Hepatocyte (in vitro differentiated cells): Measurements from ENCODE around the gene RUFY4.
"Not testable (repeated sequence)": the region's sequence is repeated elsewhere in the genome, so short reads cannot be mapped to it uniquely, and the experiment has no call there.

Experiments
- EZH2 ChIP-seq: fragments of 200-600 bp; sonication (generic); IDR thresholded peaks from 2 replicates; pipeline ENCODE4 v1.6.1; 2016; ENCODE audit warnings: antibody characterized with exemption, mild to moderate bottlenecking, borderline replicate concordance
- EZH2phosphoT487 ChIP-seq: fragments of 200-600 bp; sonication (generic); IDR thresholded peaks from one replicate; pipeline ENCODE4 v1.6.1; 2018; ENCODE audit warnings: antibody characterized with exemption, mild to moderate bottlenecking, low read depth, moderate library complexity; ENCODE audit not compliant: unreplicated experiment, severe bottlenecking
- TF ChIP-seq, protein P1 (sequence below): fragments of 200-600 bp; sonication (generic); IDR thresholded peaks from 2 replicates; pipeline ENCODE4 v1.5.1; 2016; ENCODE audit warnings: antibody characterized with exemption, mild to moderate bottlenecking; ENCODE audit not compliant: poor library complexity

DNA sequence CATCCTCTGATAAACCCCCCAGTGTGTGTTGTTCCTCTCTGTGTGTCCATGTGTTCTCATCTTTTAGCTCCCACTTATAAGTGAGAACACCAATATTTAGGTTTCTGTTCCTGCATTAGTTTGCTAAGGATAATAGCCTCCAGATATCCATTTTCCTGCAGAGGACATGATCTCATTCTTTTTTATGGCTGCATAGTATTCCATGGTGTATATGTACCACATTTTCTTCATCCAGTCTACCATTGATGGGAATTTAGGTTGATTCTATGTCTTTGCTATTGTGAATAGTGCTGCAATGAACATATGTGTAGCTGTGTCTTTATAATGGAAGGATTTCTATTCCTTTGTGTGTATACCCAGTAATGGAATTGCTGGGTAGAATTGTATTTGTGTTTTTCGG, 24.5 kb upstream of the RUFY4 start:
- TF ChIP-seq, protein P1, sequence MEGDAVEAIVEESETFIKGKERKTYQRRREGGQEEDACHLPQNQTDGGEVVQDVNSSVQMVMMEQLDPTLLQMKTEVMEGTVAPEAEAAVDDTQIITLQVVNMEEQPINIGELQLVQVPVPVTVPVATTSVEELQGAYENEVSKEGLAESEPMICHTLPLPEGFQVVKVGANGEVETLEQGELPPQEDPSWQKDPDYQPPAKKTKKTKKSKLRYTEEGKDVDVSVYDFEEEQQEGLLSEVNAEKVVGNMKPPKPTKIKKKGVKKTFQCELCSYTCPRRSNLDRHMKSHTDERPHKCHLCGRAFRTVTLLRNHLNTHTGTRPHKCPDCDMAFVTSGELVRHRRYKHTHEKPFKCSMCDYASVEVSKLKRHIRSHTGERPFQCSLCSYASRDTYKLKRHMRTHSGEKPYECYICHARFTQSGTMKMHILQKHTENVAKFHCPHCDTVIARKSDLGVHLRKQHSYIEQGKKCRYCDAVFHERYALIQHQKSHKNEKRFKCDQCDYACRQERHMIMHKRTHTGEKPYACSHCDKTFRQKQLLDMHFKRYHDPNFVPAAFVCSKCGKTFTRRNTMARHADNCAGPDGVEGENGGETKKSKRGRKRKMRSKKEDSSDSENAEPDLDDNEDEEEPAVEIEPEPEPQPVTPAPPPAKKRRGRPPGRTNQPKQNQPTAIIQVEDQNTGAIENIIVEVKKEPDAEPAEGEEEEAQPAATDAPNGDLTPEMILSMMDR: not testable (repeated sequence)
- not testable (repeated sequence) for TF ChIP-seq EZH2, EZH2phosphoT487
